Measurements from ENCODE around the gene PGS1. TPM values are rescaled to one million over a fixed set of nuclear protein-coding genes. Genes with fewer than 3 reads are reported as not detected.
A peak's percentile ranks its signal among the peaks of the same experiment; 100 is the strongest.

The PGS1 gene
- total RNA-seq, 2 donors from 2014 or later = 21.2 to 21.8 TPM

DNA sequence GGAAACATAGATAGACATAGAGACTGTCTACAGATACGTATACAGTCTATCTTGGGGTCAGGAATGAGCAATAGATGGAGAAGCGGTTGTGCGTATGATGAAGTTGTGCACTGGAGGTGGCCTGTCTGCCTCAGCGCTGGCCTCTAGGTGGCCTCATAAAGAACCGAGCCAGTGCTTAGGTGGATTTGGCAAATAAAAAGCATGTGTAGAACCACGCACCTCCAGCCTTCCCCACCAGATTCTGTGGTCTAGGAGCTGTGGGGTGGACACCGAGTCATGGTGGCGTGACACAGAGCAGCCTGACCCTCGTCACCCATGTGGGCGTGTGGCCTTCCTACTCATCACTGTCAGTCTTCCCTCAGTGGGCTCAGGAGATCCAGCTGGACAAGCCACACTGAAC lies 34.0 kb downstream of the PGS1 start:
- Histone ChIP-seq H3K27ac (peak overlapping the region in 1 of 2 donors; percentile 1), H3K36me3 (peaks cover 4% of the 10 kb centered on the region), H3K27me3 (no peaks in the 10 kb centered on the region), H3K4me3 (no peak overlapping the region), H3K9me3 (no peaks in the 10 kb centered on the region), H3K4me1 (peaks cover 0 to 95% of the 10 kb centered on the region in 2 donors)
- DNase-seq (ENCODE audit: low spot score) = no peak
- TF ChIP-seq, protein P1, sequence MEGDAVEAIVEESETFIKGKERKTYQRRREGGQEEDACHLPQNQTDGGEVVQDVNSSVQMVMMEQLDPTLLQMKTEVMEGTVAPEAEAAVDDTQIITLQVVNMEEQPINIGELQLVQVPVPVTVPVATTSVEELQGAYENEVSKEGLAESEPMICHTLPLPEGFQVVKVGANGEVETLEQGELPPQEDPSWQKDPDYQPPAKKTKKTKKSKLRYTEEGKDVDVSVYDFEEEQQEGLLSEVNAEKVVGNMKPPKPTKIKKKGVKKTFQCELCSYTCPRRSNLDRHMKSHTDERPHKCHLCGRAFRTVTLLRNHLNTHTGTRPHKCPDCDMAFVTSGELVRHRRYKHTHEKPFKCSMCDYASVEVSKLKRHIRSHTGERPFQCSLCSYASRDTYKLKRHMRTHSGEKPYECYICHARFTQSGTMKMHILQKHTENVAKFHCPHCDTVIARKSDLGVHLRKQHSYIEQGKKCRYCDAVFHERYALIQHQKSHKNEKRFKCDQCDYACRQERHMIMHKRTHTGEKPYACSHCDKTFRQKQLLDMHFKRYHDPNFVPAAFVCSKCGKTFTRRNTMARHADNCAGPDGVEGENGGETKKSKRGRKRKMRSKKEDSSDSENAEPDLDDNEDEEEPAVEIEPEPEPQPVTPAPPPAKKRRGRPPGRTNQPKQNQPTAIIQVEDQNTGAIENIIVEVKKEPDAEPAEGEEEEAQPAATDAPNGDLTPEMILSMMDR (IDR thresholded peaks at IDR 0.05) = peak in 1 of 2 donors; percentile 28

DNA sequence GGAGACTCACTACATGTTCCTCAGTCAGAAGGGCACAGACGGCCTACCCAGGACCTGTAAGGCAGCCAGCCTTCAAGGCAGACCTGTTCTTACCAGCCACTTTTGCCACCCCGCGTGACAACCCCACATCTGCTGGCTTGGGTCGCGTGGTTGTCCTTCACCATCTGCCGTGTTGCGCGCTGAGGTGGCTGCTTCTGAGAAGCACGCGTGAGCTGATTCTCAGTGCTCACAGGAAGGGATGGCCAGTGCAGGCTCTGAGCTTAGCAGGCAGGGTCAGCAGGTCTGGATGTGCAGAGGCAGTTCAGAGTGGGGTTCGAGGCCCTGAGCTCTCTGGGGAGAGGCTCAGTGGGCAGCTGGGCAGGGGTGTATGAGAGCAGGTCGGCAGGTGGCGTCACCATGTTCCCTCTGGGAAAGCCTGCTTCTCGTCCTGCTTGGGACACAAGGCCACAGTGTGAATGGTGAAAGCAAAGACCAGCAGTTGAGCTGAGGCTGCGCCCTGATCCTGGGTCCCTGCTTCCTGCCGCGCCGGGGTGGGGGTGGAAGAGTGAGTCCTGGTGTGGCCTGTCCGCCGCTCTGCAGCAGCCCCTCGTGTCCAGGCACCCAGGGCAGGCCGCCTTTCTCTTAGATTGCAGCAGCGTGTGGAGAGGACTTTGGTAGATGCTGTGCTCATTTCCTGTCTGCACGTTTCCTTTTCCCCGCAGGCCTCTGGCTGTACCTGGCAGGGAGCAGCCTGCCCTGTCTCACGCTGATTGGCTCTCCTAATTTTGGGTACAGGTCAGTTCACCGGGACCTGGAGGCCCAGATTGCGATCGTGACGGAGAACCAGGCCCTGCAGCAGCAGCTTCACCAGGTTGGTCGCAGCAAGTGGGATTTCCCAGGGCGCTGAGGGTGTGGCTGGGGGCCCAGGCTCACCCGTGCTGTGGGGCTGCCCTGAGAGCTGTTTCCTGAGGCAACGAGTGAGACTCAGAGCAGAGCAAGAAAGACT lies 36.0 kb downstream of the PGS1 start:
- DNase-seq (ENCODE audit: low spot score) = no peak
- TF ChIP-seq, protein P1 (IDR thresholded peaks at IDR 0.05) = no peak
- Histone ChIP-seq H3K9me3 (no peaks in the 10 kb centered on the region), H3K4me1 (peaks cover 0 to 79% of the 10 kb centered on the region in 2 donors), H3K36me3 (peaks cover 3% of the 10 kb centered on the region), H3K27me3 (no peaks in the 10 kb centered on the region), H3K27ac (peak overlapping the region; percentile 38 to 57), H3K4me3 (no peak overlapping the region)

DNA sequence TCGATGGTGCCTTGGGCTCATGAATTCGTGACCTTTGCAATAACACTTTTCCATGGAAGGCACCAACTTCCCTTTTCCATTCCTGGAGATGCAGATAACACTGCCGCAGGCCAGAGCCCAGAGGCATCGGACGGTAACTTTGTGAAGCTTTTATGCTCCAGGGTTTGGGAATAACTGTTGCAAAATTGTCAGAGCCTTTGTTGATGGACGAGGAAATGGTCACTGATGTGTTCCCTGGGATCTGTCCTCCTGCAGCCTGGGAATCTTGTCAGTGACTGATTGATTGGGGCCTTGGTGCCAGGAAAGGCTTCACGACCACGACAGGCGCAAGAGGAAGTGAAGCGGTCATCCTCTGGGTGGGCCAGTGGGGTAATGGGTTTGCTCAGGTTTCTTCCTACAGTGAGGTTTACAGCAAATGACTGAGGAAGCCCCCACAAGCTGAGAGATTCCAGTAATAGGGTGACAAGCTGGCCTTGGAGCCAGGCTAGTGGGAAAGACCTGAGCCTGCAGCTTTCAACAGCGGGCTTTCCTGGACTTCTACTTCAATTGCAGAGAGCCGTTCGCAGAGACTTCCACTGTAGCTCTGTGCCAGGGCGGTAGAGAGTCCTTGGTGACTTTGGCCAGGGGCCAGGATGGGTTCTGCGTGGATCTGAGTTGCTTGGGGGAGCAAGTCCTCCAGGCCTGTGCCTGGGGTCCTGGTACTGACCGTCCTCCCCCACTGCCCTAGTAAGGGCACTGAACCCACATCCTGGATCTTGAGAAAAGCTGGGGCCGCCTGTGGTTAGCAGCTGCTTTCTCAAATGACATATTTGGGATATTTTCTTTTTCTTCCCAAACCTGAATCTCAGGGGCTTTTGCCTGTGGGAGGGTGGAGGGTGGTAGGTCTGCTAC lies 37.6 kb downstream of the PGS1 start:
- no peak for DNase-seq (ENCODE audit: low spot score)
- H3K27ac ChIP-seq = peak overlapping the region; percentile 71
- H3K4me1 ChIP-seq = peaks cover 0 to 80% of the 10 kb centered on the region in 2 donors

DNA sequence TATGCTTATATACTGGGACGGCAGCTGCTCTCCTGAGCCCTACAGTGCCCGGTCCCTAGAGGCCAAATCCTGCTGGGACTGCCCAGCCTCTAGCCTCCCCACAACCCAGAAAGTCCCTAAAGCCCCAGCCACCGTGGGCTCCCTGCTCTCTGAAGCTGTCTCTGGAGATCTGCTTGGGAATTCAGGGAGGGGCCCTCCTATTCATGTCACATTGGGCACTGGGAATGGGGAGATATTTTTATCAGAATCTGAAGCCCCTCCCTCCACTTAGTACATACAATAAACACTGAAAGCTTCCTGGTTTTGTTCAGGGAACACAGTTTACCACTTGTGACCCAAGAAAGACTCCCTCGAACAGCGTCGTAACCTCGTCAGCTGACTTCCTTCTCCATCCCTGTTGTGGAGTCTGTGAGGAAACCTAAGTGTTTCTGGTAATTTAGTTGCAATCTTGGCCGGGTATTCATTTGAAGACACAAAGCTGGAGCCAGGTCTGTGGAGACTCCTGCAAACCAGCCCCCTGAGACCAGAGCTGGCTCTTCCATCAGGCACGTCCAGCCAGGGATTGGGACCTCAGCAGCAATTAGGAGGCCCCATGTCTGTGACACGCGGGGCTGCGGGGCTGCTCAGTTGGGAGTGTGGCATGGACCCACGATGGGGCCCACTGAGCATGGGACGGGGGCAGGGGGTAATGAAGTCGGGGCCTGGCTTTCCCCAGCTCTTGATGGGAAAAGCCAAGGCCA lies 38.5 kb downstream of the PGS1 start:
- Histone ChIP-seq H3K27me3 (no peaks in the 10 kb centered on the region), H3K27ac (peak overlapping the region; percentile 71), H3K4me3 (no peak overlapping the region), H3K4me1 (peaks cover 0 to 79% of the 10 kb centered on the region in 2 donors), H3K9me3 (no peaks in the 10 kb centered on the region), H3K36me3 (peaks cover 21% of the 10 kb centered on the region)
- TF ChIP-seq, protein P1 (IDR thresholded peaks at IDR 0.05) = no peak
- DNase-seq (ENCODE audit: low spot score) = peak; percentile 73

More for the DNA sequence above, 37.6 kb downstream of the PGS1 start:
- TF ChIP-seq, protein P1 (IDR thresholded peaks at IDR 0.05) = no peak
- no peak overlapping the region for H3K4me3 ChIP-seq
- H3K9me3 ChIP-seq = no peaks in the 10 kb centered on the region
- H3K36me3 ChIP-seq = peaks cover 18% of the 10 kb centered on the region
- no peaks in the 10 kb centered on the region for H3K27me3 ChIP-seq

DNA sequence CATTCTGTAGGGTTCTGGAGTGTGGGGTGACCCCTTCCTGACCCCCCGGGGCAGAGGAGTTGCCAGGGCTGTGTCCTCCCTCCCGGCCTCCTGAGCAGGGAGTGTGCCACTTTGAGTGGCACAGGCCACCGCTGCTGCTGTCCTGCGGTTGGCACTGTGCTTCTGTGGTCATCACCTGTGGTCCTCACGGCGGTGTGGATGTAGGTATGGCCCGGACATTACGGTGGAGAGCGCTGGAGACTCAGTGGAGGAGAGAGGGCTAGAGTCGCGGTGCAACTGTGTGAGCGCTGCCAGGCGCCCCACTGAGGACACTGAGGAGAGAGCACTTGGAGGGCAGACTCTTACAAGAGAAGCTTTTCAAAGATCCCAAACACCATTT lies 39.1 kb downstream of the PGS1 start:
- Histone ChIP-seq H3K9me3 (no peaks in the 10 kb centered on the region), H3K27ac (peak overlapping the region; percentile 71), H3K4me1 (peaks cover 0 to 78% of the 10 kb centered on the region in 2 donors), H3K36me3 (peaks cover 21% of the 10 kb centered on the region), H3K27me3 (no peaks in the 10 kb centered on the region), H3K4me3 (no peak overlapping the region)
- no peak for DNase-seq (ENCODE audit: low spot score)
- TF ChIP-seq, protein P1 (IDR thresholded peaks at IDR 0.05) = no peak
